Mesenchymal stem cell (in vitro differentiated cells and primary cell): ENCODE measurements around the gene METAP1.

Experiments used
- DNase-seq: peaks from one replicate; pipeline ENCODE4 v3.0.0-alpha.2; 2013
- H2AFZ ChIP-seq: one replicate; pipeline ENCODE4 v1.6.1; 2013; ENCODE audit warnings: low read depth, mild to moderate bottlenecking, control low read depth, inconsistent platforms, low read length, moderate library complexity
- H2AK5ac ChIP-seq: 2 replicates; pipeline ENCODE4 v1.6.1; 2013; ENCODE audit warnings: low read length, moderate library complexity, mild to moderate bottlenecking, inconsistent platforms; ENCODE audit not compliant: severe bottlenecking
- H2BK120ac ChIP-seq: one replicate; pipeline ENCODE4 v1.6.1; 2013; ENCODE audit warnings: low read depth, mild to moderate bottlenecking, inconsistent platforms, low read length, moderate library complexity
- H2BK12ac ChIP-seq, 2 experiments: one replicate each; pipeline ENCODE4 v1.6.1; 2013; ENCODE audit warnings: inconsistent platforms in 2 of 2, low read length in 2 of 2, mild to moderate bottlenecking in 2 of 2, moderate library complexity in 2 of 2, control low read depth in 1 of 2
- H2BK15ac ChIP-seq: one replicate; pipeline ENCODE4 v1.6.1; 2013; ENCODE audit warnings: mild to moderate bottlenecking, low read depth, inconsistent platforms; ENCODE audit not compliant: poor library complexity, severe bottlenecking
- H2BK5ac ChIP-seq: 2 replicates; pipeline ENCODE4 v1.6.1; 2013; ENCODE audit warnings: low read depth, mild to moderate bottlenecking, low read length, control low read depth, inconsistent platforms; ENCODE audit not compliant: poor library complexity, severe bottlenecking
- H3K14ac ChIP-seq, 2 experiments: one replicate each; pipeline ENCODE4 v1.6.1; 2013; ENCODE audit warnings: inconsistent platforms in 2 of 2, low read length in 2 of 2, control low read depth in 1 of 2, mild to moderate bottlenecking in 1 of 2, moderate library complexity in 1 of 2
- H3K18ac ChIP-seq, 2 experiments: one replicate each; pipeline ENCODE4 v1.6.1; 2013; ENCODE audit warnings: inconsistent platforms in 2 of 2, low read length in 2 of 2, control low read depth in 1 of 2, low read depth in 1 of 2, mild to moderate bottlenecking in 1 of 2
- H3K23ac ChIP-seq, 2 experiments: one replicate each; pipeline ENCODE4 v1.6.1; 2013; ENCODE audit warnings: inconsistent platforms in 2 of 2, low read length in 2 of 2, mild to moderate bottlenecking in 2 of 2, moderate library complexity in 2 of 2, control low read depth in 1 of 2
- H3K27ac ChIP-seq: 2 replicates; pipeline ENCODE4 v1.5.1; 2013; ENCODE audit warnings: mild to moderate bottlenecking, moderate library complexity, low read length, control low read depth, inconsistent platforms; ENCODE audit not compliant: poor library complexity, severe bottlenecking
- H3K27me3 ChIP-seq, 2 experiments: 2 replicates each; pipeline versions ENCODE4 v1.6.1 to v1.7.0; 2013; ENCODE audit warnings: low read length in 2 of 2, mild to moderate bottlenecking in 2 of 2, moderate library complexity in 2 of 2, control low read depth in 1 of 2, inconsistent platforms in 1 of 2; ENCODE audit not compliant: control insufficient read depth in 1 of 2, insufficient read depth in 1 of 2
- H3K36me3 ChIP-seq, 2 experiments: 2 replicates each; pipeline versions ENCODE4 v1.6.1 to v1.7.0; 2013; ENCODE audit warnings: low read length in 2 of 2, control low read depth in 1 of 2, inconsistent platforms in 1 of 2, low read depth in 1 of 2, mild to moderate bottlenecking in 1 of 2; ENCODE audit not compliant: insufficient read depth in 2 of 2, control insufficient read depth in 1 of 2
- H3K4ac ChIP-seq, 2 experiments: one replicate each; pipeline ENCODE4 v1.6.1; 2013; ENCODE audit warnings: inconsistent platforms in 2 of 2, low read length in 2 of 2, mild to moderate bottlenecking in 2 of 2, moderate library complexity in 2 of 2, control low read depth in 1 of 2, low read depth in 1 of 2
- H3K4me1 ChIP-seq: 2 replicates; pipeline ENCODE4 v1.6.1; 2013; ENCODE audit warnings: low read depth, low read length, control low read depth; ENCODE audit not compliant: control insufficient read depth, insufficient read depth
- H3K4me2 ChIP-seq: 2 replicates; pipeline ENCODE4 v1.6.1; 2013; ENCODE audit warnings: low read length, mild to moderate bottlenecking, inconsistent platforms; ENCODE audit not compliant: poor library complexity, severe bottlenecking
- H3K4me3 ChIP-seq, 2 experiments: 2 replicates each; pipeline versions ENCODE4 v1.5.1 to v1.7.0; 2013; ENCODE audit warnings: low read length in 2 of 2, mild to moderate bottlenecking in 2 of 2, control low read depth in 1 of 2, low read depth in 1 of 2; ENCODE audit not compliant: insufficient read depth in 1 of 2
- H3K79me1 ChIP-seq: replicated peaks from 2 replicates; pipeline ENCODE4 v1.6.1; 2013; ENCODE audit warnings: mild to moderate bottlenecking, control low read depth, low read length, inconsistent platforms; ENCODE audit not compliant: poor library complexity, severe bottlenecking
- H3K9ac ChIP-seq: 2 replicates; pipeline ENCODE4 v1.7.0; 2013; ENCODE audit warnings: mild to moderate bottlenecking, low read length, moderate library complexity
- H3K9me3 ChIP-seq: 2 replicates; pipeline ENCODE4 v1.7.0; 2013; ENCODE audit warnings: mild to moderate bottlenecking, low read length; ENCODE audit not compliant: control insufficient read depth
- H4K8ac ChIP-seq: one replicate; pipeline ENCODE4 v1.6.1; 2013; ENCODE audit warnings: inconsistent platforms, mild to moderate bottlenecking, low read length, moderate library complexity
- H4K91ac ChIP-seq: one replicate; pipeline ENCODE4 v1.6.1; 2013; ENCODE audit warnings: mild to moderate bottlenecking, low read length, inconsistent platforms
- WGBS: methylation state at CpG from one replicate; pipeline ENCODE4 v1.1.7; 2013; ENCODE audit warnings: mixed read lengths; 5-methylcytosine and 5-hydroxymethylcytosine counted together

The METAP1 gene

DNA sequence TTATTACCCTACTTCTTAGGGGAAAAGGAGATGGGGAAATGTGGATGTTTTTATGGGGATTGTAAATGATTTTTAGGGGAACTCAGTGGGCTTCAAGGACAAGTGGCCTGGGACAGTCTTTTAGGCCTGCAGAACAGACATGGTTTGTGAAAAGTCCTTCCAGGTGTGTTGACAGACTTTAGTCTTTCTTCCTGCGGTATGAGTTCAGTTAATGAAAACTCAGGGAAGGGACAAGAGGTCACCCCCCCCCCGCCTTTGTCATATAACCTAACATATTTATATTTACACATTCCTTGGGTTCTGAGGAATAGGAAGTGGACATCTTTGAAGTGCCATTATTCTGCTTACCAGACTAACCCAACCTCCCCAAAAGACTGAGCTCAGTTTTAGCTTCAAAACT, 31.8 kb downstream of the METAP1 start:
- Histone ChIP-seq H2BK5ac (no peak overlapping the region), H2AFZ (no peak overlapping the region), H3K9me3 (peaks cover 7% of the 10 kb centered on the region), H2AK5ac (peak overlapping the region; percentile 57), H3K23ac (no peak overlapping the region), H2BK15ac (no peak overlapping the region), H3K9ac (no peak overlapping the region), H3K79me1 (peaks cover 11% of the 10 kb centered on the region), H2BK12ac (no peak overlapping the region), H4K91ac (no peak overlapping the region), H3K36me3 (peaks cover 7 to 33% of the 10 kb centered on the region in 2 experiments), H3K4me3 (no peak overlapping the region), H3K4me1 (peaks cover 4% of the 10 kb centered on the region), H3K18ac (no peak overlapping the region), H3K27me3 (no peaks in the 10 kb centered on the region), H2BK120ac (no peak overlapping the region), H3K14ac (no peak overlapping the region), H3K4ac (no peak overlapping the region), H3K4me2 (peak overlapping the region; percentile 12), H4K8ac (no peak overlapping the region), H3K27ac (peak overlapping the region; percentile 74)
- no peak for DNase-seq
- WGBS, result no CpG with 5 or more reads among the region's 2 CpGs

DNA sequence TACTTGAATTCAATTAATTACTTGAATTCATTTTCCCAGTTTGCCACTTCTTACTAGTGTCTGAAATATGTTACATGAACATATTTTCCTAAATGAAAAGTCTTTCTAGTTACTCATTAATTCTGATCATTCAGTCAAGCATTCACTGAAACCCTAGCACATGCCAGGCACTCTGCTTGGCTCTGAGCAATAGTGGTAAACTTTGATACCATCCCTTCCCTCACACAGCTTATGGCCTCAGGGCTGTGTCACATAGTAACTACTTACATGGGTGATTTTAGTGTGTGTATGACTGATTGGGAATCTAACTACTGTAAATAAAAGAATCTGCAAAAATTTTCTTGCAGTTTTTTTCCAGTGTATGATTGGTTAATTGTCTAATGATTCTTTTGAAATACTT, 32.7 kb downstream of the METAP1 start:
- no peak overlapping the region for H2BK12ac ChIP-seq
- H3K18ac ChIP-seq, result no peak overlapping the region
- no peak overlapping the region for H3K23ac ChIP-seq
- no peak for DNase-seq
- no peak overlapping the region for H2AFZ ChIP-seq
- peaks cover 4% of the 10 kb centered on the region for H3K4me1 ChIP-seq
- H2BK5ac ChIP-seq, result no peak overlapping the region
- peak overlapping the region; percentile 67 for H3K27ac ChIP-seq
- H4K8ac ChIP-seq, result no peak overlapping the region
- H4K91ac ChIP-seq, result no peak overlapping the region
- peaks cover 9% of the 10 kb centered on the region for H3K79me1 ChIP-seq
- H3K4me3 ChIP-seq, result no peak overlapping the region
- H3K27me3 ChIP-seq, result no peaks in the 10 kb centered on the region
- no peak overlapping the region for H3K14ac ChIP-seq
- H2AK5ac ChIP-seq, result no peak overlapping the region
- no peak overlapping the region for H3K4me2 ChIP-seq
- no peak overlapping the region for H2BK15ac ChIP-seq
- H3K36me3 ChIP-seq, result peaks cover 0 to 29% of the 10 kb centered on the region in 2 experiments
- no peak overlapping the region for H2BK120ac ChIP-seq
- H3K9me3 ChIP-seq, result no peaks in the 10 kb centered on the region
- H3K4ac ChIP-seq, result no peak overlapping the region
- no peak overlapping the region for H3K9ac ChIP-seq

DNA sequence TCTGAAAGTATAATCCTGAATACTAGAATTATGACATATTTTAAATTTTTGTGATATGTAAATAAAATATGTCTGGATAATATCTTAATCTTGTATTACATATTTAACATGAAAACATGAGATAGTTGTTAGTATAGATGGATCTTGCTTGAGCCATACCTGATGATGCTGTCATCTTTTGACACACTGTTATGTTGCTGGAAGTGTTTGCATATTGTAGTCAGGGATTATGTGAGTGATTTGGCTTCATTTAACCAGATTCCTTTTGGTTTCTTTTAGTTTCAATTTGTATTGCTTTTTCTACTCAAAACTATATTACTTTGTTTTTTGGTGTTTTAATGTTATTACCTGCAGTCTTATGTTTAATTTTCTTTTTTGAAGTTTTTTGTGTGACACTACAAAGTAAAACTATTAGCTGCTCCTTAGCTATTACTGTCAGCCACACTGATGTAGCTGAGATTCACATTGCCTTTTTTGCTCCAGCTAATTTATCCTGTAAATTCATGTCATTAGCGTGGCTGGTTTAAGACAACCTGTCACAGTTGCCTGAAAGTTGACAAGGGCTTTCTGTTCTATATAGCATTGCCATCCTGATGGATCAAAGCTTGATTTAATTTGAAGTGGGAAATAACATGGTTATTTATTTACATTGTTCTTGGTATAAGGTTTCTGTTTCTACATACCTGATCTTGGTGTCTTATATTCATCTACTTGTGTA, 33.7 kb downstream of the METAP1 start:
- 0% methylated on average over 1 of the region's 1 CpG for WGBS
- Histone ChIP-seq H3K36me3 (peaks cover 0 to 33% of the 10 kb centered on the region in 2 experiments), H3K14ac (no peak overlapping the region), H4K91ac (no peak overlapping the region), H3K18ac (peak overlapping the region in 1 of 2 experiments; percentile 24), H2BK5ac (peak overlapping the region; percentile 57), H2AFZ (no peak overlapping the region), H3K4me2 (no peak overlapping the region), H3K4me1 (peaks cover 2% of the 10 kb centered on the region), H4K8ac (no peak overlapping the region), H3K23ac (no peak overlapping the region), H3K27me3 (no peaks in the 10 kb centered on the region), H2BK120ac (no peak overlapping the region), H2BK15ac (no peak overlapping the region), H2BK12ac (no peak overlapping the region), H3K4ac (no peak overlapping the region), H3K9me3 (no peaks in the 10 kb centered on the region), H3K4me3 (no peak overlapping the region), H3K79me1 (peaks cover 9% of the 10 kb centered on the region), H3K9ac (no peak overlapping the region), H3K27ac (peak overlapping the region; percentile 85), H2AK5ac (no peak overlapping the region)
- no peak for DNase-seq

DNA sequence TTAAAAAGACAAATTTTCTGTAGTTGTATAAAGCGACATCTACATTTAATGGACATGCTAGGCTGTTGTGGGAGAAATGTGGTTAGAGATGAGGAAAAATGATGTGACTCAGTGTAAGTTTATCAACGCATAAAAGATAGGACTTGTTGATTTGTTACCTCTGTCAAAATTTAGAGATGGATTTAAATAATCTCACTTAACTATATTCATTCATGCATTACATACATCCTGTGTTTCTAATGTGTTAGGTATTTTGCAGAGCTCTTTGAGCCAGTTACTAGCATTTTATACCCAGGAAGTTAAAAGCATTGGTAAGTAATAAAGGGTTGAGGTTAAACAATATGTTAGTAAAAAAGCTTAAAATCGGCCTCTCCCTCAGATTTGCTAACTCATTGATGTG, 34.3 kb downstream of the METAP1 start:
- no peak overlapping the region for H2BK120ac ChIP-seq
- no peaks in the 10 kb centered on the region for H3K9me3 ChIP-seq
- H3K79me1 ChIP-seq, result peaks cover 11% of the 10 kb centered on the region
- no peak overlapping the region for H3K23ac ChIP-seq
- no peak overlapping the region for H2BK12ac ChIP-seq
- H2AFZ ChIP-seq, result no peak overlapping the region
- H3K27me3 ChIP-seq, result no peaks in the 10 kb centered on the region
- peaks cover 0 to 40% of the 10 kb centered on the region in 2 experiments for H3K36me3 ChIP-seq
- H3K4ac ChIP-seq, result no peak overlapping the region
- no peak overlapping the region for H3K4me2 ChIP-seq
- no peak overlapping the region for H3K14ac ChIP-seq
- no peak overlapping the region for H2BK15ac ChIP-seq
- peaks cover 2% of the 10 kb centered on the region for H3K4me1 ChIP-seq
- no peak overlapping the region for H2AK5ac ChIP-seq
- no peak overlapping the region for H3K18ac ChIP-seq
- peak overlapping the region; percentile 97 for H3K27ac ChIP-seq
- H4K91ac ChIP-seq, result no peak overlapping the region
- H3K9ac ChIP-seq, result no peak overlapping the region
- 100% methylated on average over 2 of the region's 3 CpGs for WGBS
- no peak overlapping the region for H4K8ac ChIP-seq
- DNase-seq, result no peak
- no peak overlapping the region for H3K4me3 ChIP-seq
- H2BK5ac ChIP-seq, result no peak overlapping the region
